Measurements from ENCODE around the gene CDH7. TPM values are rescaled to one million over a fixed set of nuclear protein-coding genes. Genes with fewer than 3 reads are reported as not detected.

CDH7 gene
- total RNA-seq, result not detected
- not detected for polyA plus RNA-seq
- total RNA-seq, result not detected

GRCh38 chr18:65750389-65751154 is at the start of gene CDH7:
Gene CDH7, plus strand, starts transcription at chr18:65751012. Its CDS starts 11,831 bp downstream, at chr18:65762843.
- intact Hi-C loops (cut with micrococcal nuclease), result no loop called here
- no peaks in the 10 kb centered on the region for H3K9me3 ChIP-seq (ENCODE audit: control insufficient read depth in 2 of 3, low read length in 3 of 3)
- ChIA-PET CTCF (no interaction called here), POLR2A (no interaction called here)
- no peak within 1 kb of the TSS for H3K27ac ChIP-seq (ENCODE audit: low read depth, low read length)
- DNase-seq (no peak), ATAC-seq (no peak)
- Mint-ChIP-seq H3K4me1 (peaks cover 0 to 7% (median 0%) of the 10 kb centered on the region in 7 donors), H3K27me3 (peaks cover 13 to 35% (median 25%) of the 10 kb centered on the region in 5 donors), H3K27ac (no peak within 1 kb of the TSS), H3K4me3 (no peak within 1 kb of the TSS), H3K36me3 (peaks cover 0 to 4% (median 0%) of the 10 kb centered on the region in 5 donors), H3K9me3 (peaks cover 0 to 18% (median 4%) of the 10 kb centered on the region in 11 donors)
- H3K36me3 ChIP-seq (ENCODE audit: control insufficient read depth in 2 of 3, insufficient read depth in 3 of 3, low read length in 3 of 3), result no peaks in the 10 kb centered on the region
- no peaks in the 10 kb centered on the region for H3K4me1 ChIP-seq (ENCODE audit: control insufficient read depth in 2 of 2, insufficient read depth in 2 of 2, low read length in 2 of 2)
- H3K27me3 ChIP-seq (ENCODE audit: control insufficient read depth in 2 of 2, insufficient read depth in 2 of 2, low read length in 2 of 2), result no peaks in the 10 kb centered on the region
- H3K4me3 ChIP-seq (ENCODE audit: low read length), result no peak within 1 kb of the TSS

GRCh38 chr18:65704046-65704445 is 46.8 kb upstream of the CDH7 start:
- Mint-ChIP-seq H3K9me3 (peaks cover 0 to 21% (median 5%) of the 10 kb centered on the region in 11 donors), H3K36me3 (no peaks in the 10 kb centered on the region), H3K27ac (no peak overlapping the region), H3K4me1 (no peaks in the 10 kb centered on the region), H3K4me3 (no peak overlapping the region), H3K27me3 (no peaks in the 10 kb centered on the region)
- ATAC-seq (no peak), DNase-seq (no peak)
- ChIA-PET CTCF (no interaction called here), POLR2A (no interaction called here)
- Histone ChIP-seq H3K4me3 (ENCODE audit: low read length) (no peak overlapping the region), H3K36me3 (ENCODE audit: control insufficient read depth in 2 of 3, insufficient read depth in 3 of 3, low read length in 3 of 3) (no peaks in the 10 kb centered on the region), H3K9me3 (ENCODE audit: control insufficient read depth in 2 of 3, low read length in 3 of 3) (no peaks in the 10 kb centered on the region), H3K4me1 (ENCODE audit: control insufficient read depth in 2 of 2, insufficient read depth in 2 of 2, low read length in 2 of 2) (no peaks in the 10 kb centered on the region), H3K27ac (ENCODE audit: low read depth, low read length) (no peak overlapping the region), H3K27me3 (ENCODE audit: control insufficient read depth in 2 of 2, insufficient read depth in 2 of 2, low read length in 2 of 2) (no peaks in the 10 kb centered on the region)
- intact Hi-C loops (cut with micrococcal nuclease), result no loop called here

- ChIA-PET POLR2A (no interaction called here), CTCF (no interaction called here)
- Histone ChIP-seq H3K36me3 (ENCODE audit: control insufficient read depth in 2 of 3, insufficient read depth in 3 of 3, low read length in 3 of 3) (no peaks in the 10 kb centered on the region), H3K9me3 (ENCODE audit: control insufficient read depth in 2 of 3, low read length in 3 of 3) (no peaks in the 10 kb centered on the region), H3K27ac (ENCODE audit: low read depth, low read length) (no peak overlapping the region), H3K27me3 (ENCODE audit: control insufficient read depth in 2 of 2, insufficient read depth in 2 of 2, low read length in 2 of 2) (no peaks in the 10 kb centered on the region), H3K4me3 (ENCODE audit: low read length) (no peak overlapping the region), H3K4me1 (ENCODE audit: control insufficient read depth in 2 of 2, insufficient read depth in 2 of 2, low read length in 2 of 2) (no peaks in the 10 kb centered on the region)
- DNase-seq, result no peak
- Mint-ChIP-seq H3K4me1 (no peaks in the 10 kb centered on the region), H3K27ac (no peak overlapping the region), H3K4me3 (no peak overlapping the region), H3K36me3 (no peaks in the 10 kb centered on the region), H3K9me3 (peaks cover 0 to 15% (median 7%) of the 10 kb centered on the region in 11 donors), H3K27me3 (no peaks in the 10 kb centered on the region)
- intact Hi-C loops (cut with micrococcal nuclease), result no loop called here
- no peak for ATAC-seq
Observed at GRCh38 chr18:65706646-65707045, 44.2 kb upstream of the CDH7 start.

GRCh38 chr18:65711493-65711892 is 39.3 kb upstream of the CDH7 start:
- ChIA-PET POLR2A (no interaction called here), CTCF (interaction anchor here (0.6 kb wide), 1 partner anchor 294 kb away, joined by 3 read pairs; no protein-coding TSS in a partner anchor)
- Histone ChIP-seq H3K27me3 (ENCODE audit: control insufficient read depth in 2 of 2, insufficient read depth in 2 of 2, low read length in 2 of 2) (no peaks in the 10 kb centered on the region), H3K4me1 (ENCODE audit: control insufficient read depth in 2 of 2, insufficient read depth in 2 of 2, low read length in 2 of 2) (no peaks in the 10 kb centered on the region), H3K36me3 (ENCODE audit: control insufficient read depth in 2 of 3, insufficient read depth in 3 of 3, low read length in 3 of 3) (no peaks in the 10 kb centered on the region), H3K27ac (ENCODE audit: low read depth, low read length) (no peak overlapping the region), H3K4me3 (ENCODE audit: low read length) (no peak overlapping the region), H3K9me3 (ENCODE audit: control insufficient read depth in 2 of 3, low read length in 3 of 3) (no peaks in the 10 kb centered on the region)
- ATAC-seq (no peak), DNase-seq (no peak)
- Mint-ChIP-seq H3K36me3 (no peaks in the 10 kb centered on the region), H3K4me3 (no peak overlapping the region), H3K27me3 (no peaks in the 10 kb centered on the region), H3K4me1 (no peaks in the 10 kb centered on the region), H3K9me3 (peaks cover 0 to 15% (median 4%) of the 10 kb centered on the region in 11 donors), H3K27ac (no peak overlapping the region)
- intact Hi-C loops (cut with micrococcal nuclease), result no loop called here

- Mint-ChIP-seq H3K27ac (no peak overlapping the region), H3K27me3 (no peaks in the 10 kb centered on the region), H3K9me3 (peaks cover 0 to 23% (median 5%) of the 10 kb centered on the region in 11 donors), H3K4me3 (no peak overlapping the region), H3K4me1 (no peaks in the 10 kb centered on the region), H3K36me3 (no peaks in the 10 kb centered on the region)
- ChIA-PET CTCF (no interaction called here), POLR2A (no interaction called here)
- Histone ChIP-seq H3K27ac (ENCODE audit: low read depth, low read length) (no peak overlapping the region), H3K4me3 (ENCODE audit: low read length) (no peak overlapping the region), H3K4me1 (ENCODE audit: control insufficient read depth in 2 of 2, insufficient read depth in 2 of 2, low read length in 2 of 2) (no peaks in the 10 kb centered on the region), H3K36me3 (ENCODE audit: control insufficient read depth in 2 of 3, insufficient read depth in 3 of 3, low read length in 3 of 3) (no peaks in the 10 kb centered on the region), H3K9me3 (ENCODE audit: control insufficient read depth in 2 of 3, low read length in 3 of 3) (no peaks in the 10 kb centered on the region), H3K27me3 (ENCODE audit: control insufficient read depth in 2 of 2, insufficient read depth in 2 of 2, low read length in 2 of 2) (no peaks in the 10 kb centered on the region)
- intact Hi-C loops (cut with micrococcal nuclease), result no loop called here
- DNase-seq (no peak), ATAC-seq (no peak)
Observed at GRCh38 chr18:65721619-65722018, 29.2 kb upstream of the CDH7 start.

GRCh38 chr18:65725251-65726050 is 25.4 kb upstream of the CDH7 start:
- H3K4me1 Mint-ChIP-seq, result no peaks in the 10 kb centered on the region
- POLR2A ChIA-PET, result no interaction called here
- H3K27me3 Mint-ChIP-seq, result no peaks in the 10 kb centered on the region
- peaks cover 0 to 19% (median 3%) of the 10 kb centered on the region in 11 donors for H3K9me3 Mint-ChIP-seq
- no peak overlapping the region for H3K4me3 Mint-ChIP-seq
- Histone ChIP-seq H3K9me3 (ENCODE audit: control insufficient read depth in 2 of 3, low read length in 3 of 3) (no peaks in the 10 kb centered on the region), H3K27ac (ENCODE audit: low read depth, low read length) (no peak overlapping the region), H3K4me1 (ENCODE audit: control insufficient read depth in 2 of 2, insufficient read depth in 2 of 2, low read length in 2 of 2) (no peaks in the 10 kb centered on the region), H3K36me3 (ENCODE audit: control insufficient read depth in 2 of 3, insufficient read depth in 3 of 3, low read length in 3 of 3) (no peaks in the 10 kb centered on the region), H3K4me3 (ENCODE audit: low read length) (no peak overlapping the region), H3K27me3 (ENCODE audit: control insufficient read depth in 2 of 2, insufficient read depth in 2 of 2, low read length in 2 of 2) (no peaks in the 10 kb centered on the region)
- CTCF ChIA-PET, result no interaction called here
- ATAC-seq (no peak), DNase-seq (no peak)
- intact Hi-C loops (cut with micrococcal nuclease), result no loop called here
- H3K36me3 Mint-ChIP-seq, result no peaks in the 10 kb centered on the region
- H3K27ac Mint-ChIP-seq, result no peak overlapping the region

Data from naive thymus-derived CD4-positive, alpha-beta T cell (primary cell).